ENCODE results near the gene CCDC85C. TPM values are rescaled to one million over a fixed set of nuclear protein-coding genes. Genes with fewer than 3 reads are reported as not detected.

Gene CCDC85C
- total and polyA plus RNA-seq, 4 donors = 4.0 to 23.9 (median 9.6) TPM

GRCh38 chr14:99543985-99544384 lies 60.0 kb downstream of the CCDC85C start:
- TF ChIP-seq TAF1 (conservative IDR thresholded peaks at IDR 0.05) (no peak), NR2F2 (IDR thresholded peaks at IDR 0.05) (no peak), GABPA (IDR thresholded peaks at IDR 0.05 in 1 of 2, conservative IDR thresholded peaks at IDR 0.05 in 1 of 2) (no peak), SP1 (IDR thresholded peaks at IDR 0.05) (no peak), HNF4A (conservative IDR thresholded peaks at IDR 0.05) (no peak), RAD21 (IDR thresholded peaks at IDR 0.05) (no peak), HNF4G (IDR thresholded peaks at IDR 0.05) (no peak), FOXA1 (IDR thresholded peaks at IDR 0.05) (no peak), JUND (IDR thresholded peaks at IDR 0.05) (no peak), EGR1 (IDR thresholded peaks at IDR 0.05; ENCODE audit: low read depth in 2 of 2) (no peak), YY1 (IDR thresholded peaks at IDR 0.05) (no peak), MAX (IDR thresholded peaks at IDR 0.05) (no peak), ZBTB33 (IDR thresholded peaks at IDR 0.05) (no peak), RXRA (IDR thresholded peaks at IDR 0.05) (no peak), FOXA2 (IDR thresholded peaks at IDR 0.05) (no peak), REST (IDR thresholded peaks at IDR 0.05) (no peak), CTCF (IDR thresholded peaks at IDR 0.05; ENCODE audit: low read depth, low read length, missing input control) (no peak), ATF3 (IDR thresholded peaks at IDR 0.05) (no peak)
- H3K27ac ChIP-seq (ENCODE audit: low read depth in 1 of 2, low read length in 2 of 2) = no peak overlapping the region
- H3K27me3 ChIP-seq (ENCODE audit: control insufficient read depth in 4 of 4, insufficient read depth in 4 of 4, low read length in 3 of 4) = no peaks in the 10 kb centered on the region
- H3K9me3 ChIP-seq (ENCODE audit: control insufficient read depth in 4 of 4, low read length in 3 of 4) = no peaks in the 10 kb centered on the region
- H3K9ac ChIP-seq (ENCODE audit: low read depth in 1 of 2, low read length in 2 of 2) = no peak overlapping the region
- WGBS = 92% methylated on average over 12 of the region's 12 CpGs
- H3K4me1 ChIP-seq (ENCODE audit: control insufficient read depth in 4 of 4, insufficient read depth in 4 of 4, low read length in 3 of 4) = peaks cover 4 to 22% (median 13%) of the 10 kb centered on the region in 4 donors
- no peaks in the 10 kb centered on the region for H3K36me3 ChIP-seq (ENCODE audit: control insufficient read depth in 4 of 4, insufficient read depth in 3 of 4, low read depth in 1 of 4, low read length in 3 of 4)
- H3K4me3 ChIP-seq (ENCODE audit: low read depth in 1 of 3, low read length in 3 of 3) = no peak overlapping the region
- DNase-seq (ENCODE audit: low spot score) = no peak

Measured in liver (tissue), 9 donors.